ENCODE results near the gene MAP2K2.

Gene MAP2K2

DNA sequence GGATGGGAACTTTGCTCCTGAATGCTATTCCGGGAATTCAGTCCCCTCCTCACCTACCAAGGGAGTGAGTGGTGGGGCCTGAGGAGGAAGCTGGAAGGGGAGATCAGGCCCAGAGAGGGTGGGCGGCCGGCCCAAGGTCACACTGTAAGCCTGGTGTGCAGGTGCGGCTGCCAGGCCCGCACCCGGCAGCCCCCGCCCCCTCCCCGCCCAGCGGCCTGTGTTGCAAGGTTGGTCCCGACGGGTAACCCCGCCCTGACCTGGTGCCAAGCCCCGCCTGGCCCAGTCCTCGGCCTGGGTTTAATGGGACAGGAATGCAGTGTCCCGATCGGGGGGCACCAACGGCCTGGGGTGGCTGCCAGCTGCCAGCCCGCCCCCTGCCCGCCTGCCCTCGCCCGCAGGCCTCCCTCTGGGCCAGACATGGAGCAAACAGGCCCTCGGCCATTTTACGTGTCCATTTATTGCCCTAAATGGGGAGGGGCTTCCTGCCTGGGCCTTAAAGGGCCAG lies 62.7 kb downstream of the MAP2K2 start (continued):
- TF ChIP-seq ZBTB8A (tag by site-specific recombination; IDR thresholded peaks at IDR 0.05) (peak; percentile 95), ZNF529 (tag by site-specific recombination; IDR thresholded peaks at IDR 0.05; ENCODE audit: insufficient replicate concordance) (no peak), EGR2 (tag by site-specific recombination; IDR thresholded peaks at IDR 0.05; ENCODE audit: low read depth) (peak; percentile 26; the same call in 1 of the 2 replicates), ZSCAN30 (tag by site-specific recombination; IDR thresholded peaks at IDR 0.05) (no peak), ZFP69B (tag by site-specific recombination; IDR thresholded peaks at IDR 0.05) (no peak), SCRT1 (tag by site-specific recombination; IDR thresholded peaks at IDR 0.05; ENCODE audit: borderline replicate concordance) (no peak)

DNA sequence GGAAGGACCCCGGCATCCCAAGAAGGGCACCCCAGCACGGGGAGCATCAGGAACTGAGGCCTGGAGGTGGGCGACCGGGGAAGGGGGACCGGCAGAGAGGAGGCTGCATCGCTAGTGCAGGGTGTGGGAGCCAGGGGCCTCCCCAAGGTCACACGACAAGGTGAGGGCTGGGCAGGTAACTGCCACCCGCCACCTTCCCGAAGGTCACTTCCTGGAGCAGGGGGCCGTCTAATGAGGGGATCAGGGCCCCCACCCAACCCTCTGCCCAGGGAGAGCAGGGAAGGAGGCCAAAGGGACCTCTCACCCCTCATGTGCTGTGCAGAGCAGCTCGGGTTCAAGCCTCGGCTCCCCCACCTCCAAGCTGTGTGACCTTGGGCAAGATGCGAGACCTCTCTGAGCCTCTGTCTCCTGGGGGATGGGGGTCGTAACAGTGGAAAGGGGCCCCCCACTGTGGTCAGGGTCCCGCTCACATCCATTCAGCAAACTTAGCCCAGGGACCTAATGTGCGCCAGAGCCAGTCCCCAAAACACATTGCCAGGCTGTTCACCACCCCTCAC lies 63.2 kb downstream of the MAP2K2 start:
- POLR2A ChIA-PET, result no interaction called here
- Histone ChIP-seq H3K27ac (ENCODE audit: extremely low read depth, low read depth, low read length) (no peak overlapping the region), H3K9me3 (ENCODE audit: control insufficient read depth, insufficient read depth, low read depth, low read length) (no peaks in the 10 kb centered on the region), H3K4me3 (ENCODE audit: low read depth, low read length) (no peak overlapping the region), H3K4me1 (ENCODE audit: control insufficient read depth, insufficient read depth, low read length) (0 out of 2 replicates have a peak, but pooled peaks cover 4% of the 10 kb centered on the region), H3K36me3 (ENCODE audit: control insufficient read depth in 2 of 2, insufficient read depth in 1 of 2, low read length in 2 of 2) (peaks cover 3 to 25% of the 10 kb centered on the region in 2 experiments; a peak in 2 of 3 replicates)
- TF ChIP-seq ZNF560 (tag by site-specific recombination; IDR thresholded peaks at IDR 0.05; ENCODE audit: borderline replicate concordance) (no peak), ZNF239 (tag by site-specific recombination; IDR thresholded peaks at IDR 0.05) (no peak), ZBTB7A (tag by site-specific recombination; IDR thresholded peaks at IDR 0.05; ENCODE audit: low read depth) (0 out of 2 replicates have a peak, but pooled peaks have one; percentile 24), BCL11B (tag by site-specific recombination; IDR thresholded peaks at IDR 0.05; ENCODE audit: low read depth) (peak; percentile 47; the same call in 1 of the 2 replicates), ZBTB11 (tag by site-specific recombination; conservative IDR thresholded peaks at IDR 0.05; ENCODE audit: low read depth) (no peak), ZBTB48 (tag by site-specific recombination; IDR thresholded peaks at IDR 0.05) (no peak), ZBTB8A (tag by site-specific recombination; IDR thresholded peaks at IDR 0.05) (no peak), HOXC10 (CRISPR knock-in tag; IDR thresholded peaks at IDR 0.05) (no peak), ZNF791 (tag by site-specific recombination; IDR thresholded peaks at IDR 0.05) (no peak), ZNF529 (tag by site-specific recombination; IDR thresholded peaks at IDR 0.05; ENCODE audit: insufficient replicate concordance) (no peak), ZNF514 (tag by site-specific recombination; IDR thresholded peaks at IDR 0.05) (no peak), ZNF600 (tag by site-specific recombination; IDR thresholded peaks at IDR 0.05) (no peak), ZNF292 (tag by site-specific recombination; IDR thresholded peaks at IDR 0.05; ENCODE audit: borderline replicate concordance, low read depth) (no peak), PRDM10 (tag by site-specific recombination; IDR thresholded peaks at IDR 0.05) (no peak), ZNF768 (tag by site-specific recombination; IDR thresholded peaks at IDR 0.05) (peak; percentile 79), ZNF324 (tag by site-specific recombination; IDR thresholded peaks at IDR 0.05) (no peak), ZNF785 (tag by site-specific recombination; IDR thresholded peaks at IDR 0.05) (no peak), OSR2 (tag by site-specific recombination; IDR thresholded peaks at IDR 0.05) (no peak), ZNF341 (tag by site-specific recombination; IDR thresholded peaks at IDR 0.05; ENCODE audit: low read depth) (no peak; the same call in 1 of the 2 replicates)
- TF ChIP-seq, protein P1, sequence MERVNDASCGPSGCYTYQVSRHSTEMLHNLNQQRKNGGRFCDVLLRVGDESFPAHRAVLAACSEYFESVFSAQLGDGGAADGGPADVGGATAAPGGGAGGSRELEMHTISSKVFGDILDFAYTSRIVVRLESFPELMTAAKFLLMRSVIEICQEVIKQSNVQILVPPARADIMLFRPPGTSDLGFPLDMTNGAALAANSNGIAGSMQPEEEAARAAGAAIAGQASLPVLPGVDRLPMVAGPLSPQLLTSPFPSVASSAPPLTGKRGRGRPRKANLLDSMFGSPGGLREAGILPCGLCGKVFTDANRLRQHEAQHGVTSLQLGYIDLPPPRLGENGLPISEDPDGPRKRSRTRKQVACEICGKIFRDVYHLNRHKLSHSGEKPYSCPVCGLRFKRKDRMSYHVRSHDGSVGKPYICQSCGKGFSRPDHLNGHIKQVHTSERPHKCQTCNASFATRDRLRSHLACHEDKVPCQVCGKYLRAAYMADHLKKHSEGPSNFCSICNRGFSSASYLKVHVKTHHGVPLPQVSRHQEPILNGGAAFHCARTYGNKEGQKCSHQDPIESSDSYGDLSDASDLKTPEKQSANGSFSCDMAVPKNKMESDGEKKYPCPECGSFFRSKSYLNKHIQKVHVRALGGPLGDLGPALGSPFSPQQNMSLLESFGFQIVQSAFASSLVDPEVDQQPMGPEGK (tag by site-specific recombination; IDR thresholded peaks at IDR 0.05), result 0 out of 2 replicates have a peak, but pooled peaks have one; percentile 20
- CTCF ChIA-PET, result no interaction called here

Data from HEK293 (cell line).